Stimulated activated naive CD4-positive, alpha-beta T cell (primary cell): Measurements from ENCODE around the gene KCNAB2.

Experiments used
- DNase-seq, 6 experiments: peaks; one replicate each; lab custom pipeline; 2025; lab: John Stamatoyannopoulos, UW

KCNAB2 gene

GRCh38 chr1:6150006-6150938 lies 104.6 kb downstream of the KCNAB2 start:
- DNase-seq = no peak
